DMS153 treated with DMSO at 0.1 percent for 48 hours (cell line): ENCODE measurements around the gene ELL2.
"Not testable (repeated sequence)": the region's sequence is repeated elsewhere in the genome, so short reads cannot be mapped to it uniquely, and the experiment has no call there.

Experiments used
- DNase-seq: peaks from one replicate; lab custom pipeline; 2025; ENCODE audit not compliant: unreplicated experiment; lab: John Stamatoyannopoulos, UW

Gene ELL2

DNA sequence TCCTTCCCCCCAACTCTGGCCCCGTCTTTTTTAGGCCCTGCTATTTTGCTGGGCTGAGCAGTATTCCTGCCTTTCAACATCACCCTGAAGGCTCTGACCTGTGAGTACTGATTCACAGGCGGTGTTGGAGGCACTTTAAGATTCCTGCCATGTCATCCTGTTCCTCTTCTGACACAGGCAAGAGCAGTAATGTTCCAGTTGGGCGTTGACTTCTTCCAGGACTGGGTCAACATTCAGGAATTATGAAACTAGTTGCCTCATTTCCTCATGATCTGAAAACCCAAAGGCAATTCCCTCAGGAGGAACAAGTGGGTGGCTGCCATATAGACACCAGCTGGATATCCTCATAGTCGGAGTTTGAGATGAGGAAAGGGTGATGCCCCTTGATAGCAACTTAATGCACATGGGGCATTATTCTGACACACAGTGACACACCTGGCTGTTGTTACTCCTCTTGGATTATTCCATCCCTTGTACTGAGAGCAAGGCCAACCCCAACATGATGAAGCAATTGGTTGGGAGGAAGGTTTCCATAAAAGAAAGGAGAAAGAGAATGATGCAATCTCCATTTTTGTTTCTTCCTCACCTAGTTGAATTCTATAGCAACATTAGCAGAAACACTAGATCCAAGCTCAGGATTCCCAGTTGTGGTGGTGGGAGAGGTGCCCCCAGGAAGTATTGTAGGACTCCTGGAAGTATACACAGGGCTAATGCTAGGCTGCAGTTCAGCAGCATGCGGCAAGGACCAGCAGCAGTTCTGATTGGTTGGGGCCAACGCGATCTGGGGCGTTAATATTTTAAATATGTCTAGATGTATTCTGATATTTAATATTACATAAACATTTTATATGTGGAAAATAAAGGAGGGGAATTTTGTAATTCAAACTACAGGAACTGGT is 119.5 kb downstream of the ELL2 start:
- no peak for DNase-seq

DNA sequence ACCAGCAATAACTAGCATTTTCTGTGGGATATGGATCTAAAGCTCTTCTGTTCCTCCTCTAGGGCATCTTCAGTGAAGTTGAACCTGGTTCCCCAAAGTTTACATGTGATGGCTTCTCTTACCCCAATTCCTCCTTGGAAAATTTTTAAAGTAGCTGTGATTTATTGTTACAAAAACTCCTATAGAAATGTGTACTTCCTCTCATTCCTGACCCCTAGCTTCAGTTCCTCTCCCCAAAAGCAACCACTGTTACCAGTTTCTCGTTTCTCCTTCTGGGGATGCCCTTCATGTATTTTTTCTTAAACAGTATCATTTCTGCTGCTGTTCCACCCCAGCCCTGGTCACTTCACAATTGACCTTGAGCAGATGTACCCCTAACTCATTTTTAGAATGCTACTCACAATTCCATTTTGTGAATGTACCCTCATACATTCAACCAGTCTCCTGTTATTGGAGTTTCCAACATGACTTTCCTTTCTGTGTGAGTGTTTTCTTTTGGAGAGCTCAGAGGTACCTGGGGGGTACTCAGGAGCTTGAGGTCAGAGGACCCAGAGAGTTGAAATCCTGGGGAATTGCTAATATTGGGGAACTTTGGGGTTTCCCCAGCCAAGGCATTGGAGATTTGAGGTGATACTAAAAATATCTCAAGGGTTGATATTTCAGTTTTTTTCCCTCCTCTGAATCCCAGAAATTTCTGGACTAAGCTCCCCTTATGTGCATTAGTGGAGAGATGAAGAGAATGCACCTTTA is 120.5 kb downstream of the ELL2 start:
- no peak for DNase-seq

DNA sequence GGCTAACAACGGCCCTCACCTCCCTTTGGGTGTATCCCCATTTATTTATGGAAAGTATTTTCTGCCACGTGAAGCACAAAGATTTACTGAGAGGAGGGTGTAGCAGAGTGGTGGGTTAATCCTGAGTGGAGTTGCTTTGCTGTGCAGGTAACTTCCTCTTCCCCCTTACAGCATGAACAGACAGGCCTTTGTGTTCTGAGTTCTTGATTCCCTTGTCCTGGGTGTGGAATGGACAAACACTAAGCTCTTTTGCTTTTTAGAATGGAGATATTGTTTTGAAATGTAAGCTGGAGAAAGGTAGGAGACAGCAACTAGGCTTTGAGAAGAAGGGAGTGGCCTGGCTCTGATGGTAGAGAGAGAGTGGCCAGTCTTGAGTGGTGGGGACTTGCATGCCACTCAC is 122.0 kb downstream of the ELL2 start:
- DNase-seq: no peak

DNA sequence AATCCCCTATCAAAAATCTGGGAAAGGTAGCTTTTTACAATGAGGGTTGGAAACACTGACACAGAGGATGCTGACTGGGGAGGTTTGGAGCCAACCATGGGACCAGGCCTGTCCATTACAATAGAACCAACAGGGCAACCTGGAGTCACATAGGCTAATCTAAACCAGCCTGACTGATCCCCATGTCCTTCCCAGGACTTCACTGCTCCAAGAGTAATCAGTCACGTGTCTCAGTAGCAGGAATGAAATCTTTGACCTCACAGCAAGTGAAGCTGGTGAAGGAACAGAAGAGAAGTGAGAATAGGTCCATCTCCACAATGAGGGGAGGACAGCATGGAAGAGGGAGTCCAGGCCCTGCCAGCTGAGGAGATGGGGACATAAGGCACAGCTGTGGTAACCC is 123.1 kb downstream of the ELL2 start:
- DNase-seq: no peak

DNA sequence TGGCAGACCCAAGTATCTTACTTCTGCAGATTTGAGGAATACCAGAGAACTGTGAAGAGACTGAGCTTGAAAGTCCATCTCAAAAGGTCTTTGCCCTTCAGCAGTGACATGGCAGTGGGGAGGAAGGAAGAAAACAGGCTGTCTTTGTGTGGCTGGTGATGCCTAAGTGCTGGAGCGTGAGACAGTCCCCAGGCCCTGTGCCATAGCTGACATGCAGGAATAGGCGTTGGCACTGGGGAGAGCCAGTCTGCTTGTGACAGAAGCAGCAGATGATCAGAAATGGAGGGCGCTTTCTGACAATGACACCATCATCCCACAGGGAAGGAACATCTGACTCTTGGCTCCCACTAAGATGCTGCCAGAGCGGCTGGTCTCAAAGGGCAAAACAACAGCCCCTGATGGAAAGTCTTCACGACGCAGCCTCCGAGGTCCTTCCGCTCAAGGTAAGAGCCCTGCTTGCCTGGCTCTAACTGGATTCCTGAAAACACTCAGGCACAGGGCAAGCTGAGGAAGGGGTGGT is 123.6 kb downstream of the ELL2 start:
- no peak for DNase-seq

DNA sequence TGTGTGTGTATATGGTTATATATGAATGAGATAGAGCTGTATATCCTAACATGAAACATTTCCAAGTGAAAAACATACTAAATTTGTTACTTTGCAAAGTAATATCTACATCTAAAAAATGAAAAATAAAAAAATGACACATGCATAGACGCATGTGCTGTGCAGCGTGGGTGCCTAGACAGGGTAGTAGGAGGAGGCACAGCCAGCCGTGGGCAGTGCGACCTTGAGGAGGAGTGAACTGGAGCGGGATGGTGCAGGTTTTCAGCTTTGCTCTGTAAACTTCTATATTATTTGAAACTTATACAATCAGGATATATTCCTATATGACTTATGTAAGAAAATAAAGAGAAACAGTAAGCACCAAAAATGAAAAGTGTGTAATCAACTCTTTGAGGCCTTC is 124.2 kb downstream of the ELL2 start:
- DNase-seq: no peak

DNA sequence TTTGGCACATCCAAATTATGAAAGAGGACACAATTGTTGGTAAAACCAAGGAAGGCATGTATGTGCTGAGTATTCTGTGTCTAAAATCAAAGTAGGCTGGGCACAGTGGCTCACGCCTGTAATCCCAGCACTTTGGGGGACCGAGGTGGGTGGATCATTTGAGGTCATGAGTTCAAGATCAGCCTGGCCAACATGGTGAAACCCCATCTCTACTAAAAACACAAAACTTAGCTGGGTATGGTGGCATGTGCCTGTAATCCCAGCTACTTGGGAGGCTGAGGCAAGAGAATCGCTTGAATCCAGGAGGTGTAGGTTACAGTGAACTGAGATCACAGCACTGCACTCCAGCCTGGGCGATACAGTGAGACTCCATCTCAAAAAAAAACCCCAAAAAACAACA is 124.7 kb downstream of the ELL2 start:
- DNase-seq: not testable (repeated sequence)

DNA sequence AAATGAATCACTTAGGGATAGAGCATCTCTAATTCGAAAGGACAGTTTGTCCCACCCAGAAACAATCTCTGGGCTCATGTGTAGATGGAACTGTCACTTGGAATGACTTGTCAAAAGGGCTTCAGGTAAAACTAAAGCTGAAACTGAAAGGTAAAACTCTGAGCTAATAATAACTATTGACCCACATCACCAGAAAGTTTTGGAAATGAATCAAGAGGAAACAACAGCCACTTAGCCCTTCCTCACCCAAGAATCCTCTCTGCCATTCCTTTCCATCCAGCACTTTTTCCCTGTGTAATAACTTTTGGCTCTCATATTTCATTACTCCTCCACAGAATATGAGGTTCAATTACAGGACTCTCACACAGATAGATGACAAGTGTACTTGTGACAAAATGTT is 125.1 kb downstream of the ELL2 start:
- DNase-seq: no peak

DNA sequence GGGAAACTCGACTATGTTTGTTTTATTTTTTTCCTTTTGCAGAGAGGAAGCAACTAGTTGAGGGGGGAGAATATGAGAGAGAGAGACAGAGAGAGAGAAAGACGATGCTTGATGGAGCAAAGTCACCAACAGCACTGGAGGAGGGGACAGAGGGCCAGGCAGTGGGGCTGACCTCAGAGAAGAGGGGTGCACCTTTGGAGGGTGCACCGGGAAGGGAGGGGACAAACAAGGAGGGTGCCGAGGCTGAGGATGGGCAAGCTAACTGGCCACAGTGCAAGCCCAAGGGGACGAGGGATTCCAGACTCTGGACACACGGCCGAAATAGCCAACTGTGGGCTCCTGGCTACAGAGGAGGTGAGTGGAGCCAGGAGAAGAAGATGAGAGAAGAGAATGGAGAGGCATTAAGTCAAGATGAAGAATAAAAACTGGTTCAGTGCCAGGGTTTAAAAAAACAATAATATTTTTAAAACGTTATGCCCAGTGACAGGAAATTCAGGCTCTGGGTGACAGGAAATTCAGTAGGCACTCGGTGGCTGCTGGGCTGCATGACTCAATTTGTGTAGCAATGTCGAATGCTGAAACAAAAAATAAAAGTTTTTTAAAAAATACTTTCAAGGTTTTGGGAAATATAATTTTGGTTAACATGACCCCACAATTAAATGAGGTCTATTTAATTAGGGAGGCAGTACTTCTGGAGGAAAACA is 125.8 kb downstream of the ELL2 start:
- no peak for DNase-seq
